Heart right ventricle (tissue), 16 donors: ENCODE measurements around the gene ACAP3. TPM values are rescaled to one million over a fixed set of nuclear protein-coding genes. Genes with fewer than 3 reads are reported as not detected.
A peak's percentile ranks its signal among the peaks of the same experiment; 100 is the strongest.

Experiments
- ATAC-seq, 8 donors: fragments of 200-7000 bp; cut with Tn5 transposase; one replicate each; pipeline ENCODE4 v1.9.1; 2020; ENCODE audit warnings: mild to moderate bottlenecking in 8 of 8, moderate library complexity in 8 of 8, moderate number of reproducible peaks in 1 of 8
- DNase-seq, 2 donors: peaks; one replicate each; pipeline ENCODE4 v3.0.0-alpha.2; 2020
- H3K27ac ChIP-seq, 10 donors: fragments of 200-600 bp; sonication (generic) in 2 of 10; one replicate each; pipeline versions ENCODE4 v1.5.0 to v1.8.0; 2020 to 2022; ENCODE audit warnings: mild to moderate bottlenecking in 3 of 10
- H3K27me3 ChIP-seq, 7 donors: fragments of 200-600 bp; one replicate each; pipeline ENCODE4 v1.8.0; 2021 to 2022; ENCODE audit warnings: mild to moderate bottlenecking in 2 of 7
- H3K36me3 ChIP-seq, 9 donors: fragments of 200-600 bp; sonication (generic) in 1 of 9; one replicate each; pipeline versions ENCODE4 v1.5.0 to v1.8.0; 2020 to 2022; ENCODE audit warnings: mild to moderate bottlenecking in 2 of 9
- H3K4me1 ChIP-seq, 9 donors: fragments of 200-600 bp; sonication (generic) in 1 of 9; one replicate each; pipeline versions ENCODE4 v1.5.0 to v1.8.0; 2020 to 2022; ENCODE audit warnings: mild to moderate bottlenecking in 4 of 9
- H3K4me3 ChIP-seq, 10 donors: fragments of 200-600 bp; sonication (generic) in 2 of 10; one replicate each; pipeline versions ENCODE4 v1.5.0 to v1.8.0; 2020 to 2022; ENCODE audit warnings: mild to moderate bottlenecking in 7 of 10, moderate library complexity in 2 of 10
- H3K9me3 ChIP-seq, 11 donors: fragments of 200-600 bp in 10 of 11; sonication (generic) in 2 of 11; one replicate each; pipeline versions ENCODE4 v1.5.0 to v1.8.0; 2013 to 2022; ENCODE audit warnings: mild to moderate bottlenecking in 2 of 11, control low read depth in 1 of 11, moderate library complexity in 1 of 11
- CTCF ChIP-seq, 9 donors: fragments of 200-600 bp; sonication (generic) in 2 of 9; IDR thresholded peaks; one replicate each; pipeline versions ENCODE4 v1.5.0 to v1.8.0; 2021 to 2022; ENCODE audit warnings: antibody characterized with exemption in 9 of 9, mild to moderate bottlenecking in 5 of 9, moderate library complexity in 1 of 9
- WGBS, 2 donors: extraction: QIAGEN DNeasy Blood & Tissue Kit; methylation state at CpG; one replicate each; pipeline ENCODE4 v1.1.7; 2013; ENCODE audit warnings: inconsistent platforms in 1 of 2; 5-methylcytosine and 5-hydroxymethylcytosine counted together
- intact Hi-C, 10 donors: fragments of 100-400 bp; cut with DNase I; formaldehyde crosslinking; loops; one replicate each; pipeline versions ENCODE4 v1.11.1 to v1.14.2; 2022
- polyA plus RNA-seq, 2 donors: library from polyadenylated mRNA; stranded (reverse); fragments of 200-250 nt; gene quantifications; one replicate each; pipeline ENCODE4 v1.2.3, GENCODE V29; 2013
- total RNA-seq, 10 donors: library from RNA; stranded (reverse); fragmentation: NEBNext Ultra II Directional in 3 of 10; extraction: Animal tissue kit (Norgen Biotek cat#: 25700) in 3 of 10; gene quantifications; one replicate each; pipeline versions ENCODE4 v1.2.1 to v1.2.4, GENCODE V29; 2021 to 2023
- donor health status: Arrhythmogenic right ventricular cardiomyopathy.
- donor health status: ischemic (EF 13 %, LVEDD 7.1; RV severe dilation, severe dysfunction).
- donor health status: healthy with polysubstance abuse.
- donor health status: DM: no; HTN: yes; CAD: no.
- donor health status: DM: no; HTN: no; CAD: no.
- donor health status: ischemic (EF 25% LVEDD 6.9; RV normal size, moderate dysfunction).
- donor health status: ischemic (EF 25% LVEDD 5.7; RV mildly dilated, moderate dysfunction).
- donor health status: healthy.
- donor health status: DM: yes; HTN: yes; CAD: no.
- donor health status: Ischemic cardiomyopathy.
- donor health status: ischemic (EF 35%, LVEDD 5.7; RV mildly dilated, moderate dysfunction).
- donor health status: nonischemic (EF 11% LVEDD 7.7; RV severe dilation, severe dysfunction).
- donor health status: DM: yes; HTN: yes; CAD: no.
- donor health status: PGD.
- donor health status: ischemic (EF 29% LVEDD 5.4; RV normal size, mild dysfunction).
- donor health status: nonischemic (EF 23%, LVEDD 6.1; RV moderate dilation, normal function).

ACAP3 gene
- total and polyA plus RNA-seq, 12 donors: 22.2 to 152 (median 30.4) TPM

DNA sequence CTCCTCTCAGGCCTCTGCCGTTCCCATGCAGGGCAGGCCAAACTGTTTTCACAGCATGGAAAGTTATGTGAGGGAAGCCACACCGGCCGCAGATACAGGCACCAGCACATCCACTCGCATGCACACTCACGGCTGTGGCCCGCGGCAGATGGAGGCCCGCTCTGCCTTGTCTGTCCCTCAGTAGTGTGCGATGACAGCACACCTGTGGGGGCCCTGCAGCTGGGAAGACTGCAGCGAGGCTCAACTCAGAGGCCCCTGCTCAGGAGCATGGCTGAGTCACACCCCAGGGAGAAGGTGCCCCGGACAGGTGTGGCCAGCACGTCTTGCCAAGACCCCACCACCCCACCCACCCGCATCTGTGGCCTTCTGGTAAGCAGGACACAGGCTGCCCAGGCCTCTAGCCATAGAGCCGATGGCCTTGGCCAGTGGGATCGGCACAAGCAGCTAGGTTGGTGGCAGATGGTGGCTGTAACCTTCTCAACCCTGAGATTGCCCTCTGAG is 32.7 kb downstream of the ACAP3 start:
- no peak for DNase-seq
- no peak for TF ChIP-seq CTCF (IDR thresholded peaks at IDR 0.05)
- Histone ChIP-seq H3K36me3 (peaks cover 0 to 12% (median 0%) of the 10 kb centered on the region in 9 donors), H3K4me1 (peaks cover 23 to 41% (median 38%) of the 10 kb centered on the region in 9 donors), H3K27me3 (no peaks in the 10 kb centered on the region), H3K4me3 (peak overlapping the region in 5 of 10 donors; percentile 92 to 97 (median 94)), H3K27ac (peak overlapping the region in 4 of 10 donors; percentile 91 to 95 (median 93)), H3K9me3 (no peaks in the 10 kb centered on the region)
- 90% methylated on average over 15 of the region's 15 CpGs for WGBS, 2 donors
- ATAC-seq: no peak
- intact Hi-C loops: loop anchor here in 1 of 10 donors (5.0 kb wide), 1 partner anchor 43 kb away; the partner anchor contains the start of genes B3GALT6 and SDF4

DNA sequence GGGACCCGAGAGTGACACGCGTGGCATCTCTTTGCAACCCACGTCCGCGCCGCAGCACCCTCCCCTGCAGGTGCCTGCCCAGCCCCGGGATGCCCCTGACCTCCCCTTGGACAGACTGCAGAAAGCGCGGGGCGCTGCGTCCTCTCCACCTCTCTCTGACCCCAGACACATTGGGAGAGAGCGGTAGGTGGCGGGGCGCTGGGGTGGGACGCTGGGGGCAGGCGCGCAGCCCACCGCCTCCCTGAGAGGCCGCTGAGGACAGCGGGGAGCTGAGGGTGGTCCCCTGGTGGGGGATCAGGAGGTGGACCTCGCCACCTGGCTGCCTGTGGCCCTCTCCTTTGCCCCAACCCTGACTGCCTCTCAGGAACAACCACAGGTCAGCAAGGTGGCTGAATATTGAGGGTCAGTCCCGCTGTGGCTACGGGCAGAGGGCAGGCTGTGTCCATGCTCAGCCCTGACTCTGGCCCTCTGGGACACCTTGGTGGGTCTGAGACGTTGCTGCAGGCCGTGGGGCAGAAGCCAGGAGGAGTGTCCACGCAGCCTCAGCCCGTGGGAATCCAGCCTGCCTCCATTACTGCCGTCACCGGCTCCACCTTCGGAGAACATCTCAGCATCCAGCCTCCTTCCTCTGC is 33.3 kb downstream of the ACAP3 start:
- Histone ChIP-seq H3K4me1 (peaks cover 23 to 46% (median 41%) of the 10 kb centered on the region in 9 donors), H3K9me3 (no peaks in the 10 kb centered on the region), H3K36me3 (peaks cover 0 to 18% (median 0%) of the 10 kb centered on the region in 9 donors), H3K4me3 (peak overlapping the region; percentile 81 to 99 (median 96)), H3K27me3 (no peaks in the 10 kb centered on the region), H3K27ac (peak overlapping the region; percentile 50 to 95 (median 92))
- whole genome bisulfite sequencing, 2 donors: 17 to 18% methylated on average over 31 of the region's 31 CpGs
- peak in 7 of 8 donors; percentile 18 to 63 (median 31) for ATAC-seq
- intact Hi-C loops: loop anchor here in 1 of 10 donors (5.0 kb wide), 1 partner anchor 42 kb away; the partner anchor contains the start of genes B3GALT6 and SDF4
- DNase-seq: peak in 1 of 2 donors; percentile 23
- TF ChIP-seq CTCF (IDR thresholded peaks at IDR 0.05): peak in 1 of 9 donors; percentile 3

GRCh38 chr1:1273512-1274298 is 34.0 kb downstream of the ACAP3 start, which contains the start of gene UBE2J2:
TSS of gene UBE2J2 (minus strand) at chr1:1273854. CDS start at chr1:1267992, 5,862 bp downstream.
- Histone ChIP-seq H3K4me3 (peak within 1 kb of the TSS; percentile 81 to 99 (median 96)), H3K36me3 (peaks cover 0 to 21% (median 0%) of the 10 kb centered on the region in 9 donors), H3K4me1 (peaks cover 23 to 49% (median 41%) of the 10 kb centered on the region in 9 donors), H3K27me3 (no peaks in the 10 kb centered on the region), H3K9me3 (no peaks in the 10 kb centered on the region), H3K27ac (peak within 1 kb of the TSS; percentile 53 to 95 (median 92))
- peak; percentile 94 to 95 for DNase-seq
- TF ChIP-seq CTCF (IDR thresholded peaks at IDR 0.05): peak in 4 of 9 donors; percentile 16 to 37 (median 35)
- 0% methylated on average over 93 to 105 of the region's 105 CpGs for WGBS, 2 donors
- intact Hi-C loops: loop anchor here in 1 of 10 donors (5.0 kb wide), 1 partner anchor 41 kb away; the partner anchor contains the start of genes B3GALT6 and SDF4
- peak; percentile 96 to 98 (median 97) for ATAC-seq

- peaks cover 26 to 49% (median 41%) of the 10 kb centered on the region in 9 donors for H3K4me1 ChIP-seq
- ATAC-seq: no peak
Observed at GRCh38 chr1:1273209-1273511, 34.6 kb downstream of the ACAP3 start.

More at GRCh38 chr1:1273209-1273511, 34.6 kb downstream of the ACAP3 start:
- TF ChIP-seq CTCF (IDR thresholded peaks at IDR 0.05): no peak
- peak overlapping the region; percentile 81 to 99 (median 96) for H3K4me3 ChIP-seq
- peak overlapping the region; percentile 53 to 95 (median 92) for H3K27ac ChIP-seq
- no peak for DNase-seq
- intact Hi-C loops: loop anchor here in 1 of 10 donors (5.0 kb wide), 1 partner anchor 41 kb away; the partner anchor contains the start of genes B3GALT6 and SDF4
- no peaks in the 10 kb centered on the region for H3K27me3 ChIP-seq
- no peaks in the 10 kb centered on the region for H3K9me3 ChIP-seq
- 0% methylated on average over 26 to 31 of the region's 31 CpGs for WGBS, 2 donors
- peaks cover 0 to 27% (median 0%) of the 10 kb centered on the region in 9 donors for H3K36me3 ChIP-seq
